B cell (primary cell): ENCODE results near the gene CD4. TPM values are rescaled to one million over a fixed set of nuclear protein-coding genes. Genes with fewer than 3 reads are reported as not detected.

Source experiments
- ATAC-seq: fragments of 200-7000 bp; cut with Tn5 transposase; one replicate; pipeline ENCODE4 v1.10.0; 2021; ENCODE audit warnings: low read depth, mild to moderate bottlenecking, moderate number of reproducible peaks, moderate library complexity
- CTCF ChIA-PET: fragments of 350-600 bp; sonication (Branson Sonifier 250); formaldehyde crosslinking; loops from one replicate; lab custom pipeline; 2021; ENCODE audit warnings: antibody characterized with exemption, inconsistent platforms; lab: Charles Lee
- POLR2A ChIA-PET: fragments of 350-600 bp; sonication (Branson Sonifier 250); formaldehyde crosslinking; loops from one replicate; lab custom pipeline; 2021; ENCODE audit warnings: antibody characterized with exemption; lab: Charles Lee
- DNase-seq: peaks from one replicate; pipeline ENCODE4 v3.0.0; 2013
- H2AFZ ChIP-seq: 2 replicates; pipeline ENCODE4 v1.6.1; 2012; ENCODE audit warnings: mild to moderate bottlenecking, low read depth, low read length; ENCODE audit not compliant: insufficient read depth, poor library complexity, severe bottlenecking
- H3K27ac ChIP-seq, 2 donors: 1 replicate in 1 of 2; 2 replicates in 1 of 2; pipeline ENCODE4 v1.5.1; 2012 to 2013; ENCODE audit warnings: low read length in 2 of 2, mild to moderate bottlenecking in 2 of 2, moderate library complexity in 1 of 2
- H3K27me3 ChIP-seq, 4 experiments: fragments of 200-600 bp in 1 of 4; sonication (generic) in 1 of 4; replicated peaks in 1 of 4; 1 replicate in 2 of 4; 2 replicates in 2 of 4; pipeline versions ENCODE4 v1.6.1 to v1.7.0; 2013 to 2016; ENCODE audit warnings: low read length in 3 of 4, mild to moderate bottlenecking in 2 of 4, mixed read lengths in 1 of 4, moderate library complexity in 1 of 4; ENCODE audit not compliant: insufficient read depth in 4 of 4, control insufficient read depth in 3 of 4; ENCODE audit errors: control extremely low read depth in 1 of 4
- H3K36me3 ChIP-seq, 2 experiments: replicated peaks in 1 of 2; 1 replicate in 1 of 2; 2 replicates in 1 of 2; pipeline versions ENCODE4 v1.6.1 to v1.7.1; 2013; ENCODE audit warnings: low read length in 1 of 2; ENCODE audit not compliant: insufficient read depth in 2 of 2, control insufficient read depth in 1 of 2; ENCODE audit errors: control extremely low read depth in 1 of 2, extremely low read depth in 1 of 2
- H3K4me1 ChIP-seq, 2 donors: fragments of 200-600 bp in 1 of 2; sonication (generic) in 1 of 2; 1 replicate in 1 of 2; 2 replicates in 1 of 2; pipeline versions ENCODE4 v1.5.1 to v1.6.1; 2013 to 2017; ENCODE audit warnings: low read length in 2 of 2; ENCODE audit not compliant: control insufficient read depth in 2 of 2, insufficient read depth in 2 of 2
- H3K4me2 ChIP-seq: replicated peaks from 2 replicates; pipeline ENCODE3; 2012; ENCODE audit warnings: mild to moderate bottlenecking, low read depth, low read length; ENCODE audit not compliant: poor library complexity, severe bottlenecking
- H3K4me3 ChIP-seq, 5 experiments: fragments of 200-600 bp in 1 of 5; sonication (generic) in 1 of 5; 1 replicate in 3 of 5; 2 replicates in 2 of 5; pipeline versions ENCODE4 v1.5.1 to v1.7.0; 2011 to 2016; ENCODE audit warnings: low read length in 4 of 5, mild to moderate bottlenecking in 4 of 5, low read depth in 2 of 5, control low read depth in 1 of 5, moderate library complexity in 1 of 5; ENCODE audit not compliant: insufficient read depth in 1 of 5; ENCODE audit errors: control extremely low read depth in 1 of 5, extremely low read depth in 1 of 5
- H3K79me2 ChIP-seq: fragments of 200-600 bp; sonication (generic); one replicate; pipeline ENCODE4 v1.6.0; 2016; ENCODE audit warnings: low read length; ENCODE audit not compliant: control insufficient read depth, insufficient read depth
- H3K9ac ChIP-seq: fragments of 200-600 bp; sonication (generic); 2 replicates; pipeline ENCODE4 v1.6.1; 2017; ENCODE audit warnings: mild to moderate bottlenecking, low read length, moderate library complexity
- H3K9me3 ChIP-seq, 3 donors: one replicate each; pipeline versions ENCODE4 v1.6.1 to v1.7.1; 2013; ENCODE audit warnings: low read length in 2 of 3; ENCODE audit not compliant: control insufficient read depth in 2 of 3, insufficient read depth in 1 of 3; ENCODE audit errors: control extremely low read depth in 1 of 3
- H4K20me1 ChIP-seq: 2 replicates; pipeline ENCODE4 v1.6.0; 2012; ENCODE audit warnings: mild to moderate bottlenecking, low read length; ENCODE audit not compliant: insufficient read depth, control insufficient read depth, poor library complexity, severe bottlenecking
- H3K27ac Mint-ChIP-seq: one replicate; pipeline ENCODE4 v1.8.0; 2021; ENCODE audit warnings: mixed read lengths
- H3K27me3 Mint-ChIP-seq: one replicate; pipeline ENCODE4 v1.8.0; 2021; ENCODE audit warnings: mixed read lengths
- H3K4me1 Mint-ChIP-seq: one replicate; pipeline ENCODE4 v1.8.0; 2021; ENCODE audit warnings: mixed read lengths
- H3K4me3 Mint-ChIP-seq: one replicate; pipeline ENCODE4 v1.8.0; 2021; ENCODE audit warnings: mixed read lengths
- H3K9me3 Mint-ChIP-seq: one replicate; pipeline ENCODE4 v1.8.0; 2022; ENCODE audit warnings: mixed read lengths; ENCODE audit not compliant: insufficient read depth
- CTCF ChIP-seq: fragments of 200-600 bp; IDR thresholded peaks from one replicate; pipeline ENCODE4 v1.8.0; 2022; ENCODE audit warnings: antibody characterized with exemption, mild to moderate bottlenecking
- EZH2 ChIP-seq: IDR thresholded peaks from 2 replicates; pipeline ENCODE4 v1.6.1; 2012; ENCODE audit warnings: borderline replicate concordance, low read depth, mild to moderate bottlenecking, moderate library complexity, low read length; ENCODE audit not compliant: insufficient read depth, poor library complexity, severe bottlenecking
- WGBS: methylation state at CpG from one replicate; pipeline ENCODE4 v1.1.5; 2013; ENCODE audit warnings: missing lambda C conversion rate; ENCODE audit not compliant: insufficient coverage; 5-methylcytosine and 5-hydroxymethylcytosine counted together
- intact Hi-C: fragments of 100-400 bp; cut with micrococcal nuclease; formaldehyde crosslinking; loops from one replicate; pipeline ENCODE4 v1.10.0; 2022
- polyA plus RNA-seq: library from polyadenylated mRNA; depleted of rRNA; stranded (reverse); fragments of >200 nt; gene quantifications from 2 replicates; pipeline ENCODE4 v1.2.3, GENCODE V29; 2012
- total RNA-seq, 2 donors: library from RNA; stranded (reverse); fragments of 120-200 nt in 1 of 2; gene quantifications; 1 replicate in 1 of 2; 2 replicates in 1 of 2; pipeline versions ENCODE4 v1.2.3 to v1.2.4, GENCODE V29; 2013 to 2022

Gene CD4
- total and polyA plus RNA-seq, 2 donors (not counting 1 experiment from before 2014, with no cell fraction given), result 0.49 to 2.2 TPM

GRCh38 chr12:6782119-6782518 lies 7.2 kb upstream of the CD4 start:
- H3K4me3 Mint-ChIP-seq, result no peak overlapping the region

More at GRCh38 chr12:6782119-6782518, 7.2 kb upstream of the CD4 start:
- Histone ChIP-seq H3K36me3 (no peaks in the 10 kb centered on the region), H3K27ac (no peak overlapping the region), H3K79me2 (no peaks in the 10 kb centered on the region), H2AFZ (no peak overlapping the region), H3K4me3 (no peak overlapping the region), H3K27me3 (peaks cover 0 to 13% (median 6%) of the 10 kb centered on the region in 4 experiments), H3K4me1 (peaks cover 7 to 14% of the 10 kb centered on the region in 2 donors), H4K20me1 (no peaks in the 10 kb centered on the region), H3K9me3 (no peaks in the 10 kb centered on the region), H3K4me2 (no peak overlapping the region), H3K9ac (no peak overlapping the region)
- DNase-seq (no peak), ATAC-seq (no peak)
- CTCF ChIA-PET, result interaction anchor here (0.8 to 7.8 kb wide), 3 partner anchors 15 to 45 kb away, joined by 3 to 109 read pairs (median 6); partner anchors contain the start of gene MLF2
- 81% methylated on average over 3 of the region's 6 CpGs for whole genome bisulfite sequencing
- peaks cover 9% of the 10 kb centered on the region for H3K4me1 Mint-ChIP-seq
- POLR2A ChIA-PET, result interaction anchor here (0.6 kb wide), 2 partner anchors 21 to 76 kb away, joined by 4 to 7 read pairs; no protein-coding TSS in a partner anchor
- no peak overlapping the region for H3K27ac Mint-ChIP-seq
- H3K9me3 Mint-ChIP-seq, result no peaks in the 10 kb centered on the region
- peaks cover 13% of the 10 kb centered on the region for H3K27me3 Mint-ChIP-seq
- TF ChIP-seq CTCF, result no peak
- TF ChIP-seq EZH2, result no peak
- intact Hi-C loops, result no loop called here
